Measurements from ENCODE around the gene XRN1.
A peak's percentile ranks its signal among the peaks of the same experiment; 100 is the strongest.
"Not testable (repeated sequence)": the region's sequence is repeated elsewhere in the genome, so short reads cannot be mapped to it uniquely, and the experiment has no call there.

The XRN1 gene

GRCh38 chr3:142445816-142446254, 2.0 kb downstream of the XRN1 start:
- no peak for DNase-seq (ENCODE audit: low read depth, low spot score)
- Histone ChIP-seq H3K9ac (ENCODE audit: insufficient read length) (peak overlapping the region; percentile 98), H3K9me3 (ENCODE audit: low read depth, low read length) (no peaks in the 10 kb centered on the region), H3K4me3 (peak overlapping the region; percentile 87), H3K36me3 (ENCODE audit: insufficient read depth, low read length) (peaks cover 16% of the 10 kb centered on the region), H3K27ac (0 out of 2 replicates have a peak overlapping the region, but pooled peaks have one; percentile 16)
- TF ChIP-seq EZH2 (IDR thresholded peaks at IDR 0.05) (no peak), FOXP2 (optimal IDR thresholded peaks at IDR 0.05; ENCODE audit: control extremely low read depth, extremely low read length, insufficient read depth) (no peak), POLR2AphosphoS5 (IDR thresholded peaks at IDR 0.05; ENCODE audit: borderline replicate concordance, low read depth, low read length) (no peak)

- Histone ChIP-seq H3K9ac (ENCODE audit: insufficient read length) (no peak overlapping the region), H3K4me3 (no peak overlapping the region), H3K9me3 (ENCODE audit: low read depth, low read length) (no peaks in the 10 kb centered on the region), H3K27ac (no peak overlapping the region), H3K36me3 (ENCODE audit: insufficient read depth, low read length) (peaks cover 3% of the 10 kb centered on the region; the same call in 1 of the 2 replicates)
- TF ChIP-seq POLR2AphosphoS5 (IDR thresholded peaks at IDR 0.05; ENCODE audit: borderline replicate concordance, low read depth, low read length) (no peak), EZH2 (IDR thresholded peaks at IDR 0.05) (no peak), FOXP2 (optimal IDR thresholded peaks at IDR 0.05; ENCODE audit: control extremely low read depth, extremely low read length, insufficient read depth) (no peak)
- no peak for DNase-seq (ENCODE audit: low read depth, low spot score)
Observed at GRCh38 chr3:142444343-142444742, 3.5 kb downstream of the XRN1 start.

GRCh38 chr3:142443060-142443459, 4.8 kb downstream of the XRN1 start:
- not testable (repeated sequence) for H3K27ac ChIP-seq; H3K36me3 ChIP-seq (ENCODE audit: insufficient read depth, low read length); H3K9ac ChIP-seq (ENCODE audit: insufficient read length); H3K4me3 ChIP-seq; H3K9me3 ChIP-seq (ENCODE audit: low read depth, low read length); DNase-seq (ENCODE audit: low read depth, low spot score)

GRCh38 chr3:142439499-142440220, 8.2 kb downstream of the XRN1 start:
- not testable (repeated sequence) for H3K4me3 ChIP-seq; H3K9ac ChIP-seq (ENCODE audit: insufficient read length); H3K27ac ChIP-seq; DNase-seq (ENCODE audit: low read depth, low spot score); H3K9me3 ChIP-seq (ENCODE audit: low read depth, low read length); H3K36me3 ChIP-seq (ENCODE audit: insufficient read depth, low read length)

- H3K9me3 ChIP-seq (ENCODE audit: low read depth, low read length); H3K4me3 ChIP-seq; DNase-seq (ENCODE audit: low read depth, low spot score); H3K36me3 ChIP-seq (ENCODE audit: insufficient read depth, low read length); H3K9ac ChIP-seq (ENCODE audit: insufficient read length); H3K27ac ChIP-seq: not testable (repeated sequence)
Observed at GRCh38 chr3:142438096-142438495, 9.7 kb downstream of the XRN1 start.

- Histone ChIP-seq H3K4me3 (no peak overlapping the region), H3K9ac (ENCODE audit: insufficient read length) (no peak overlapping the region), H3K9me3 (ENCODE audit: low read depth, low read length) (no peaks in the 10 kb centered on the region), H3K36me3 (ENCODE audit: insufficient read depth, low read length) (no peaks in the 10 kb centered on the region; the same call in 1 of the 2 replicates), H3K27ac (no peak overlapping the region)
- DNase-seq (ENCODE audit: low read depth, low spot score), result no peak
- TF ChIP-seq POLR2AphosphoS5 (IDR thresholded peaks at IDR 0.05; ENCODE audit: borderline replicate concordance, low read depth, low read length) (no peak), EZH2 (IDR thresholded peaks at IDR 0.05) (no peak), FOXP2 (optimal IDR thresholded peaks at IDR 0.05; ENCODE audit: control extremely low read depth, extremely low read length, insufficient read depth) (no peak)
Observed at GRCh38 chr3:142436951-142437585, 10.8 kb downstream of the XRN1 start.

- Histone ChIP-seq H3K9ac (ENCODE audit: insufficient read length) (no peak overlapping the region), H3K9me3 (ENCODE audit: low read depth, low read length) (no peaks in the 10 kb centered on the region), H3K27ac (peak overlapping the region; percentile 14; the same call in 1 of the 2 replicates), H3K4me3 (no peak overlapping the region), H3K36me3 (ENCODE audit: insufficient read depth, low read length) (peaks cover 10% of the 10 kb centered on the region)
- DNase-seq (ENCODE audit: low read depth, low spot score), result no peak
- TF ChIP-seq FOXP2 (optimal IDR thresholded peaks at IDR 0.05; ENCODE audit: control extremely low read depth, extremely low read length, insufficient read depth), result no peak
- no peak for TF ChIP-seq EZH2 (IDR thresholded peaks at IDR 0.05)
- no peak for TF ChIP-seq POLR2AphosphoS5 (IDR thresholded peaks at IDR 0.05; ENCODE audit: borderline replicate concordance, low read depth, low read length)
Observed at GRCh38 chr3:142434503-142434902, 13.3 kb downstream of the XRN1 start.

- H3K9me3 ChIP-seq (ENCODE audit: low read depth, low read length), result no peaks in the 10 kb centered on the region
- peaks cover 10% of the 10 kb centered on the region for H3K36me3 ChIP-seq (ENCODE audit: insufficient read depth, low read length)
- no peak overlapping the region for H3K27ac ChIP-seq
- TF ChIP-seq EZH2 (IDR thresholded peaks at IDR 0.05) (no peak), POLR2AphosphoS5 (IDR thresholded peaks at IDR 0.05; ENCODE audit: borderline replicate concordance, low read depth, low read length) (no peak), FOXP2 (optimal IDR thresholded peaks at IDR 0.05; ENCODE audit: control extremely low read depth, extremely low read length, insufficient read depth) (no peak)
- no peak overlapping the region for H3K4me3 ChIP-seq
- no peak overlapping the region for H3K9ac ChIP-seq (ENCODE audit: insufficient read length)
- DNase-seq (ENCODE audit: low read depth, low spot score), result no peak
Observed at GRCh38 chr3:142433110-142433509, 14.7 kb downstream of the XRN1 start.

GRCh38 chr3:142429582-142429981, 18.3 kb downstream of the XRN1 start:
- no peak overlapping the region for H3K4me3 ChIP-seq
- no peak for TF ChIP-seq POLR2AphosphoS5 (IDR thresholded peaks at IDR 0.05; ENCODE audit: borderline replicate concordance, low read depth, low read length)
- no peak for TF ChIP-seq FOXP2 (optimal IDR thresholded peaks at IDR 0.05; ENCODE audit: control extremely low read depth, extremely low read length, insufficient read depth)
- no peak for TF ChIP-seq EZH2 (IDR thresholded peaks at IDR 0.05)
- H3K36me3 ChIP-seq (ENCODE audit: insufficient read depth, low read length), result peaks cover 10% of the 10 kb centered on the region
- H3K9ac ChIP-seq (ENCODE audit: insufficient read length), result no peak overlapping the region
- H3K9me3 ChIP-seq (ENCODE audit: low read depth, low read length), result no peaks in the 10 kb centered on the region
- no peak overlapping the region for H3K27ac ChIP-seq
- no peak for DNase-seq (ENCODE audit: low read depth, low spot score)
